A673 (cell line): ENCODE data around the gene CCDC12. TPM values are rescaled to one million over a fixed set of nuclear protein-coding genes. Genes with fewer than 3 reads are reported as not detected.

Experiments used
- BruUV-seq: library from RNA; stranded (reverse); fragments of 400-500 nt; replicated peaks from 2 replicates; lab custom pipeline; 2021; lab: Mats Ljungman, UMichigan
- CTCF ChIA-PET: fragments of 300-600 bp; sonication (Branson Sonifier 250); formaldehyde crosslinking; loops from one replicate; lab custom pipeline; 2022; ENCODE audit warnings: antibody characterized with exemption; lab: Charles Lee
- POLR2A ChIA-PET: fragments of 300-600 bp; sonication (Branson Sonifier 250); formaldehyde crosslinking; loops from one replicate; lab custom pipeline; 2022; ENCODE audit warnings: antibody characterized with exemption; ENCODE audit not compliant: low non-redundant PET; lab: Charles Lee
- DNase-seq: peaks from one replicate; pipeline ENCODE4 v3.0.0-alpha.2; 2015; ENCODE audit warnings: low spot score
- H3K27ac ChIP-seq: fragments of 200-600 bp; sonication (generic); 2 replicates; pipeline ENCODE4 v1.5.1; 2016; ENCODE audit warnings: mixed run types, low read depth, mild to moderate bottlenecking, mixed read lengths, antibody characterized with exemption, low read length; ENCODE audit not compliant: poor library complexity, severe bottlenecking
- H3K27me3 ChIP-seq: fragments of 200-600 bp; sonication (generic); replicated peaks from 2 replicates; pipeline ENCODE4 v1.6.1; 2017; ENCODE audit warnings: mixed run types, low read depth, mild to moderate bottlenecking, mixed read lengths, antibody characterized with exemption, low read length; ENCODE audit not compliant: insufficient read depth, poor library complexity
- H3K36me3 ChIP-seq: fragments of 200-600 bp; sonication (generic); 2 replicates; pipeline ENCODE4 v1.6.1; 2016; ENCODE audit warnings: mixed run types, mild to moderate bottlenecking, mixed read lengths, antibody characterized with exemption, low read length; ENCODE audit not compliant: insufficient read depth, poor library complexity, severe bottlenecking
- H3K4me1 ChIP-seq: fragments of 200-600 bp; sonication (generic); 2 replicates; pipeline ENCODE4 v1.6.1; 2017; ENCODE audit warnings: mixed run types, mild to moderate bottlenecking, mixed read lengths, antibody characterized with exemption, low read length; ENCODE audit not compliant: insufficient read depth, poor library complexity, severe bottlenecking
- H3K4me3 ChIP-seq: fragments of 200-600 bp; sonication (generic); 2 replicates; pipeline ENCODE4 v1.5.1; 2016; ENCODE audit warnings: low read depth, mixed run types, mild to moderate bottlenecking, mixed read lengths, low read length; ENCODE audit not compliant: poor library complexity, severe bottlenecking
- H3K9me3 ChIP-seq: fragments of 200-600 bp; sonication (generic); 2 replicates; pipeline ENCODE4 v1.6.1; 2016; ENCODE audit warnings: mixed run types, low read depth, mild to moderate bottlenecking, mixed read lengths, antibody characterized with exemption, low read length; ENCODE audit not compliant: poor library complexity, severe bottlenecking
- EZH2 ChIP-seq: fragments of 200-600 bp; sonication (generic); IDR thresholded peaks from 2 replicates; pipeline ENCODE4 v1.6.1; 2017; ENCODE audit warnings: borderline replicate concordance, low read depth, mild to moderate bottlenecking, mixed read lengths, antibody characterized with exemption, low read length; ENCODE audit not compliant: poor library complexity, severe bottlenecking
- intact Hi-C: fragments of 100-400 bp; cut with micrococcal nuclease; formaldehyde crosslinking; loops from one replicate; pipeline ENCODE4 v1.10.0; 2022; ENCODE audit not compliant: unreplicated experiment
- total RNA-seq: library from RNA; stranded (reverse); gene quantifications from 2 replicates; pipeline ENCODE4 v1.2.3, GENCODE V29; 2021
- TF ChIP-seq, protein P1 (sequence below): fragments of 300-800, 200-600 bp; sonication (generic); conservative IDR thresholded peaks from 2 replicates; pipeline ENCODE4 v1.5.1; 2017; ENCODE audit warnings: low read depth, mild to moderate bottlenecking, antibody characterized with exemption, low read length, moderate library complexity, mixed read lengths

The CCDC12 gene
- total RNA-seq, 1 experiment from 2014 or later: 28.2 TPM

- no TSS peak for BruUV-seq
- H3K9me3 ChIP-seq: no peaks in the 10 kb centered on the region
- no peaks in the 10 kb centered on the region for H3K27me3 ChIP-seq
- DNase-seq: no peak
- ChIA-PET POLR2A (no interaction called here), CTCF (no interaction called here)
- no peaks in the 10 kb centered on the region for H3K4me1 ChIP-seq
- H3K36me3 ChIP-seq: no peaks in the 10 kb centered on the region
- TF ChIP-seq, protein P1, sequence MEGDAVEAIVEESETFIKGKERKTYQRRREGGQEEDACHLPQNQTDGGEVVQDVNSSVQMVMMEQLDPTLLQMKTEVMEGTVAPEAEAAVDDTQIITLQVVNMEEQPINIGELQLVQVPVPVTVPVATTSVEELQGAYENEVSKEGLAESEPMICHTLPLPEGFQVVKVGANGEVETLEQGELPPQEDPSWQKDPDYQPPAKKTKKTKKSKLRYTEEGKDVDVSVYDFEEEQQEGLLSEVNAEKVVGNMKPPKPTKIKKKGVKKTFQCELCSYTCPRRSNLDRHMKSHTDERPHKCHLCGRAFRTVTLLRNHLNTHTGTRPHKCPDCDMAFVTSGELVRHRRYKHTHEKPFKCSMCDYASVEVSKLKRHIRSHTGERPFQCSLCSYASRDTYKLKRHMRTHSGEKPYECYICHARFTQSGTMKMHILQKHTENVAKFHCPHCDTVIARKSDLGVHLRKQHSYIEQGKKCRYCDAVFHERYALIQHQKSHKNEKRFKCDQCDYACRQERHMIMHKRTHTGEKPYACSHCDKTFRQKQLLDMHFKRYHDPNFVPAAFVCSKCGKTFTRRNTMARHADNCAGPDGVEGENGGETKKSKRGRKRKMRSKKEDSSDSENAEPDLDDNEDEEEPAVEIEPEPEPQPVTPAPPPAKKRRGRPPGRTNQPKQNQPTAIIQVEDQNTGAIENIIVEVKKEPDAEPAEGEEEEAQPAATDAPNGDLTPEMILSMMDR: no peak
- no peak for TF ChIP-seq EZH2
- intact Hi-C loops: loop anchor here (10.0 kb wide), 1 partner anchor 73 kb away; no protein-coding TSS in a partner anchor
- no peak overlapping the region for H3K4me3 ChIP-seq
- H3K27ac ChIP-seq: no peak overlapping the region
These were observed 21.0 kb upstream of the CCDC12 start for GRCh38 chr3:46997453-46998091.

- H3K36me3 ChIP-seq: no peaks in the 10 kb centered on the region
- BruUV-seq: no TSS peak
- POLR2A ChIA-PET: interaction anchor here (0.6 kb wide), 1 partner anchor 1665 kb away, joined by 3 read pairs; no protein-coding TSS in a partner anchor
- H3K27ac ChIP-seq: no peak overlapping the region
- no peak for TF ChIP-seq EZH2
- TF ChIP-seq, protein P1: no peak
- DNase-seq: no peak
- intact Hi-C loops: loop anchor here (10.0 kb wide), 1 partner anchor 72 kb away; no protein-coding TSS in a partner anchor
- H3K4me1 ChIP-seq: no peaks in the 10 kb centered on the region
- CTCF ChIA-PET: no interaction called here
- H3K9me3 ChIP-seq: no peaks in the 10 kb centered on the region
- H3K27me3 ChIP-seq: no peaks in the 10 kb centered on the region
- no peak overlapping the region for H3K4me3 ChIP-seq
These were observed 20.3 kb upstream of the CCDC12 start for GRCh38 chr3:46996689-46997452.

- BruUV-seq: no TSS peak
- no peaks in the 10 kb centered on the region for H3K27me3 ChIP-seq
- TF ChIP-seq, protein P1: no peak
- TF ChIP-seq EZH2: no peak
- H3K36me3 ChIP-seq: no peaks in the 10 kb centered on the region
- no peak overlapping the region for H3K4me3 ChIP-seq
- H3K4me1 ChIP-seq: no peaks in the 10 kb centered on the region
- POLR2A ChIA-PET: interaction anchor here (0.6 kb wide), 1 partner anchor 1666 kb away, joined by 3 read pairs; no protein-coding TSS in a partner anchor
- CTCF ChIA-PET: no interaction called here
- DNase-seq: no peak
- H3K27ac ChIP-seq: no peak overlapping the region
- intact Hi-C loops: loop anchor here (10.0 kb wide), 1 partner anchor 71 kb away; no protein-coding TSS in a partner anchor
- H3K9me3 ChIP-seq: no peaks in the 10 kb centered on the region
These were observed 19.5 kb upstream of the CCDC12 start for GRCh38 chr3:46995901-46996562.
